RPMI7951 (cell line): Measurements from ENCODE around the gene RASGRF1. TPM values are rescaled to one million over a fixed set of nuclear protein-coding genes. Genes with fewer than 3 reads are reported as not detected.
"Not testable (repeated sequence)": the region's sequence is repeated elsewhere in the genome, so short reads cannot be mapped to it uniquely, and the experiment has no call there.

Source experiments
- DNase-seq: peaks from one replicate; pipeline ENCODE4 v3.0.0-alpha.2; 2012; ENCODE audit warnings: low read depth
- total RNA-seq: library from RNA; depleted of rRNA; stranded (reverse); fragments of >200 nt; shearing (Covaris generic); gene quantifications from 2 replicates; pipeline ENCODE4 v1.2.3, GENCODE V29; 2014

The RASGRF1 gene
- total RNA-seq, 1 experiment from 2014 or later, result 8.7 TPM

- no peak for DNase-seq
Observed at GRCh38 chr15:79008659-79009058, 81.9 kb downstream of the RASGRF1 start.

GRCh38 chr15:79007066-79007465 lies 83.5 kb downstream of the RASGRF1 start:
- DNase-seq, result peak; percentile 52

GRCh38 chr15:79006071-79006470 lies 84.5 kb downstream of the RASGRF1 start:
- no peak for DNase-seq

- peak; percentile 95 for DNase-seq
Observed at GRCh38 chr15:79004336-79004735, 86.2 kb downstream of the RASGRF1 start.

- no peak for DNase-seq
Observed at GRCh38 chr15:79003896-79004295, 86.7 kb downstream of the RASGRF1 start.

GRCh38 chr15:79003301-79003700 lies 87.3 kb downstream of the RASGRF1 start:
- peak; percentile 90 for DNase-seq

- peak; percentile 88 for DNase-seq
Observed at GRCh38 chr15:79002581-79002980, 88.0 kb downstream of the RASGRF1 start.

GRCh38 chr15:78999636-79000035 lies 90.9 kb downstream of the RASGRF1 start:
- DNase-seq, result no peak

GRCh38 chr15:78998526-78998925 lies 92.1 kb downstream of the RASGRF1 start:
- no peak for DNase-seq

GRCh38 chr15:78997981-78998499 lies 92.5 kb downstream of the RASGRF1 start:
- peak; percentile 52 for DNase-seq

- peak; percentile 45 for DNase-seq
Observed at GRCh38 chr15:78996894-78997275, 93.7 kb downstream of the RASGRF1 start.

GRCh38 chr15:78995921-78996893 lies 94.4 kb downstream of the RASGRF1 start:
- peak; percentile 5 for DNase-seq

- DNase-seq, result not testable (repeated sequence)
Observed at GRCh38 chr15:78995161-78995560, 95.4 kb downstream of the RASGRF1 start.

GRCh38 chr15:78993931-78994530 lies 96.5 kb downstream of the RASGRF1 start:
- no peak for DNase-seq

GRCh38 chr15:78993257-78993930 lies 97.2 kb downstream of the RASGRF1 start:
- no peak for DNase-seq

- no peak for DNase-seq
Observed at GRCh38 chr15:78992416-78993256, 97.9 kb downstream of the RASGRF1 start.

- no peak for DNase-seq
Observed at GRCh38 chr15:78991879-78992278, 98.7 kb downstream of the RASGRF1 start.

GRCh38 chr15:78991476-78991875 lies 99.1 kb downstream of the RASGRF1 start:
- DNase-seq, result no peak

GRCh38 chr15:78990278-78990677 lies 100.3 kb downstream of the RASGRF1 start:
- no peak for DNase-seq

- DNase-seq, result no peak
Observed at GRCh38 chr15:78989701-78990240, 100.8 kb downstream of the RASGRF1 start.

- DNase-seq, result peak; percentile 99
Observed at GRCh38 chr15:78988361-78988911, 102.1 kb downstream of the RASGRF1 start.
